HEK293 (cell line): ENCODE measurements around the gene HELLS.

Experiments
- CTCF ChIA-PET: fragments of 350-600 bp; formaldehyde crosslinking; extraction: SDS; loops from one replicate; lab custom pipeline; 2021; ENCODE audit warnings: antibody characterized with exemption; lab: Yijun Ruan, JAX
- POLR2A ChIA-PET: fragments of 300-600 bp; formaldehyde crosslinking; extraction: SDS; loops from one replicate; lab custom pipeline; 2020; ENCODE audit warnings: antibody characterized with exemption, inconsistent platforms; lab: Yijun Ruan, JAX
- H3K27ac ChIP-seq: fragments of 200-500 bp; sonication (Bioruptor generic); 2 replicates; pipeline ENCODE4 v1.5.1; 2014; ENCODE audit warnings: low read depth, low read length, control low read depth, inconsistent platforms; ENCODE audit errors: extremely low read depth
- H3K36me3 ChIP-seq, 2 experiments: fragments of 200-500 bp in 1 of 2; sonication (Bioruptor generic) in 1 of 2; 1 replicate in 1 of 2; 2 replicates in 1 of 2; pipeline ENCODE4 v1.5.1; 2014 to 2017; ENCODE audit warnings: inconsistent platforms in 2 of 2, low read length in 2 of 2; ENCODE audit not compliant: control insufficient read depth in 2 of 2, insufficient read depth in 1 of 2
- H3K4me1 ChIP-seq: fragments of 200-500 bp; sonication (Bioruptor generic); 2 replicates; pipeline ENCODE4 v1.5.1; 2014; ENCODE audit warnings: mild to moderate bottlenecking, low read length, inconsistent platforms; ENCODE audit not compliant: control insufficient read depth, insufficient read depth
- H3K4me3 ChIP-seq: 2 replicates; pipeline ENCODE4 v1.5.1; 2011; ENCODE audit warnings: low read depth, mild to moderate bottlenecking, control low read depth, low read length, moderate library complexity
- H3K9me3 ChIP-seq: fragments of 200-500 bp; sonication (Bioruptor generic); 2 replicates; pipeline ENCODE4 v1.5.1; 2014; ENCODE audit warnings: low read depth, low read length, inconsistent platforms; ENCODE audit not compliant: control insufficient read depth, insufficient read depth
- EGR2 ChIP-seq: fragments of 450-650 bp; formaldehyde crosslinking; IDR thresholded peaks from 2 replicates; pipeline ENCODE4 v1.5.1; 2016; ENCODE audit warnings: low read depth, missing biosample characterization, missing genetic modification characterization
- PRDM4 ChIP-seq: fragments of 450-650 bp; formaldehyde crosslinking; IDR thresholded peaks from 2 replicates; pipeline ENCODE4 v1.5.1; 2017; ENCODE audit warnings: missing biosample characterization, missing genetic modification characterization
- SALL2 ChIP-seq: fragments of 450-650 bp; formaldehyde crosslinking; IDR thresholded peaks from 2 replicates; pipeline ENCODE4 v1.5.0; 2017; ENCODE audit warnings: missing biosample characterization, mild to moderate bottlenecking, missing genetic modification characterization, borderline replicate concordance
- ZBTB1 ChIP-seq: fragments of 450-650 bp; formaldehyde crosslinking; IDR thresholded peaks from 2 replicates; pipeline ENCODE4 v1.5.1; 2016; ENCODE audit warnings: missing biosample characterization, missing genetic modification characterization
- ZFP69B ChIP-seq: fragments of 450-650 bp; formaldehyde crosslinking; IDR thresholded peaks from 2 replicates; pipeline ENCODE4 v1.5.1; 2016; ENCODE audit warnings: missing biosample characterization, missing genetic modification characterization
- ZNF350 ChIP-seq: fragments of 450-650 bp; formaldehyde crosslinking; IDR thresholded peaks from 2 replicates; pipeline ENCODE4 v1.5.0; 2017; ENCODE audit warnings: missing biosample characterization, mild to moderate bottlenecking, missing genetic modification characterization
- ZNF449 ChIP-seq: fragments of 450-650 bp; formaldehyde crosslinking; IDR thresholded peaks from 2 replicates; pipeline ENCODE4 v1.5.1; 2017; ENCODE audit warnings: missing biosample characterization, mild to moderate bottlenecking, missing genetic modification characterization, moderate library complexity
- ZNF777 ChIP-seq: fragments of 450-650 bp; formaldehyde crosslinking; IDR thresholded peaks from 2 replicates; pipeline ENCODE4 v1.5.1; 2017; ENCODE audit warnings: missing biosample characterization, missing genetic modification characterization, borderline replicate concordance
- ZSCAN30 ChIP-seq: fragments of 450-650 bp; IDR thresholded peaks from 2 replicates; pipeline ENCODE4 v1.5.1; 2018; ENCODE audit warnings: missing biosample characterization, mild to moderate bottlenecking, missing genetic modification characterization, moderate library complexity
- ZSCAN5A ChIP-seq: fragments of 450-650 bp; formaldehyde crosslinking; IDR thresholded peaks from 2 replicates; pipeline ENCODE4 v1.5.1; 2016; ENCODE audit warnings: missing biosample characterization, missing genetic modification characterization
- TF ChIP-seq, protein P1 (sequence below): fragments of 450-650 bp; formaldehyde crosslinking; IDR thresholded peaks from 2 replicates; pipeline ENCODE4 v1.5.1; 2016; ENCODE audit warnings: missing biosample characterization, missing genetic modification characterization
- TF ChIP-seq, protein P2 (sequence below): fragments of 450-650 bp; formaldehyde crosslinking; IDR thresholded peaks from 2 replicates; pipeline ENCODE4 v1.5.1; 2017; ENCODE audit warnings: missing biosample characterization, missing genetic modification characterization

Gene HELLS

GRCh38 chr10:94622666-94623205, 77.1 kb downstream of the HELLS start:
- Histone ChIP-seq H3K36me3 (no peaks in the 10 kb centered on the region), H3K9me3 (no peaks in the 10 kb centered on the region), H3K27ac (no peak overlapping the region), H3K4me1 (0 out of 2 replicates have a peak, but pooled peaks cover 2% of the 10 kb centered on the region), H3K4me3 (no peak overlapping the region)
- TF ChIP-seq SALL2 (tag by site-specific recombination) (no peak), ZNF777 (tag by site-specific recombination) (no peak), ZBTB1 (tag by site-specific recombination) (no peak)
- POLR2A ChIA-PET, result no interaction called here
- CTCF ChIA-PET, result interaction anchor here (0.7 kb wide), 1 partner anchor 1700 kb away, joined by 3 read pairs; no protein-coding TSS in a partner anchor

DNA sequence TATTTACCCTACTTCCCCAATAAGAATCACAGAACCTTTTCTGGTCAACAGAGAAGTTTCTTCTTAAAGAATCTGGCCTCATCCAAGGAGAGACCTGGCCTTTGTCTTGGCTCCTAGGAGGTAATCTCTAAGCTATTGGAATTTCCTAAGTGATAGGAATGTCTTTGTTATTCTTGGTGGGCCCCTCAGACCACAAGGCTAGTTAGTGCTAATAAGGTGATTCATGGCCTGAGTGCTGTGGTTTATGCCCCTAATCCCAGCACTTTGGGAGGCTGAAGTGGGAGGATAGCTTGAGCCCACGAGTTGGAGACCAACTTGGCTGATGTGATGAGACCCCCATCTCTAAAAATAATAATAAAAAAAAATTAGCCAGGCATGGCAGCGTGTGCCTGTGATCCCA, 78.0 kb downstream of the HELLS start:
- POLR2A ChIA-PET, result no interaction called here
- Histone ChIP-seq H3K9me3 (no peaks in the 10 kb centered on the region), H3K27ac (no peak overlapping the region)
- TF ChIP-seq ZSCAN30 (tag by site-specific recombination), result no peak
- TF ChIP-seq ZSCAN5A, result no peak
- TF ChIP-seq, protein P1, sequence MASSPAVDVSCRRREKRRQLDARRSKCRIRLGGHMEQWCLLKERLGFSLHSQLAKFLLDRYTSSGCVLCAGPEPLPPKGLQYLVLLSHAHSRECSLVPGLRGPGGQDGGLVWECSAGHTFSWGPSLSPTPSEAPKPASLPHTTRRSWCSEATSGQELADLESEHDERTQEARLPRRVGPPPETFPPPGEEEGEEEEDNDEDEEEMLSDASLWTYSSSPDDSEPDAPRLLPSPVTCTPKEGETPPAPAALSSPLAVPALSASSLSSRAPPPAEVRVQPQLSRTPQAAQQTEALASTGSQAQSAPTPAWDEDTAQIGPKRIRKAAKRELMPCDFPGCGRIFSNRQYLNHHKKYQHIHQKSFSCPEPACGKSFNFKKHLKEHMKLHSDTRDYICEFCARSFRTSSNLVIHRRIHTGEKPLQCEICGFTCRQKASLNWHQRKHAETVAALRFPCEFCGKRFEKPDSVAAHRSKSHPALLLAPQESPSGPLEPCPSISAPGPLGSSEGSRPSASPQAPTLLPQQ (tag by site-specific recombination), result 0 out of 2 replicates have a peak, but pooled peaks have one; percentile 38
- TF ChIP-seq PRDM4 (tag by site-specific recombination), result no peak
- peak; percentile 43; the same call in 1 of the 2 replicates for TF ChIP-seq ZFP69B (tag by site-specific recombination)
- TF ChIP-seq, protein P2, sequence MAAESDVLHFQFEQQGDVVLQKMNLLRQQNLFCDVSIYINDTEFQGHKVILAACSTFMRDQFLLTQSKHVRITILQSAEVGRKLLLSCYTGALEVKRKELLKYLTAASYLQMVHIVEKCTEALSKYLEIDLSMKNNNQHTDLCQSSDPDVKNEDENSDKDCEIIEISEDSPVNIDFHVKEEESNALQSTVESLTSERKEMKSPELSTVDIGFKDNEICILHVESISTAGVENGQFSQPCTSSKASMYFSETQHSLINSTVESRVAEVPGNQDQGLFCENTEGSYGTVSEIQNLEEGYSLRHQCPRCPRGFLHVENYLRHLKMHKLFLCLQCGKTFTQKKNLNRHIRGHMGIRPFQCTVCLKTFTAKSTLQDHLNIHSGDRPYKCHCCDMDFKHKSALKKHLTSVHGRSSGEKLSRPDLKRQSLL, result no peak
- no peak for TF ChIP-seq ZNF350 (tag by site-specific recombination)
- TF ChIP-seq, all 188 proteins: peak for 2
- CTCF ChIA-PET, result no interaction called here
- Histone ChIP-seq H3K4me3 (no peak overlapping the region), H3K36me3 (no peaks in the 10 kb centered on the region), H3K4me1 (0 out of 2 replicates have a peak, but pooled peaks cover 2% of the 10 kb centered on the region)

DNA sequence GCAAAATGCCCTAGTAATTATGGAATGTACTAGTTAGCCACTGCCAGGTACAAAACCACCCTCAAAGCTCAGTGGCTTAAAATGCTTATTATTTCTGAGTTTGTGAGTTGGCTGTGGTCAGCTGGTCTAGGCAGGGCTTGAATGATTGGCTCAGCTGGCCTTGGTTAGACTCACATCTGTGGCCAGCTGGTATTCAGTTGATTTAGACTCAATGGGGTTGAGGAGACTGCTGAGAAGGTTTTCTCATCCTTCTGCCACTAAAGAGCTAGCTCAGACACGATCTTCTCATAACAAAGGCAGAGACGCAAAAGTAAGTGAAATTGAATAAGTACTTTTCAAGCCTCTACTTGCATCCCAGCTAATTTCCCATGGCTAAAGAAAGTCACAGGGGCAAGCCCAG, 80.9 kb downstream of the HELLS start:
- TF ChIP-seq ZNF449 (tag by site-specific recombination), result no peak
- no peak for TF ChIP-seq EGR2
- no peak overlapping the region for H3K27ac ChIP-seq
- ChIA-PET CTCF (interaction anchor here (0.7 to 1.1 kb wide), 2 partner anchors 557 to 719 kb away, joined by 3 read pairs; no protein-coding TSS in a partner anchor), POLR2A (no interaction called here)
- 0 out of 2 replicates have a peak, but pooled peaks cover 2% of the 10 kb centered on the region for H3K4me1 ChIP-seq
- no peaks in the 10 kb centered on the region for H3K9me3 ChIP-seq
- no peak overlapping the region for H3K4me3 ChIP-seq
- no peaks in the 10 kb centered on the region for H3K36me3 ChIP-seq
